Pons (tissue), 1 donor: ENCODE data around the gene C4BPA.

Source experiments
- DNase-seq: peaks from one replicate; pipeline ENCODE4 v3.0.0-alpha.2; 2016; ENCODE audit warnings: low spot score

Gene C4BPA

GRCh38 chr1:207191061-207191460 lies 87.0 kb downstream of the C4BPA start:
- no peak for DNase-seq

GRCh38 chr1:207191776-207192175 lies 87.7 kb downstream of the C4BPA start:
- DNase-seq: no peak

- no peak for DNase-seq
Observed at GRCh38 chr1:207194197-207194596, 90.2 kb downstream of the C4BPA start.
